Subcutaneous preadipocyte (primary cell): ENCODE results near the gene SPATA4. TPM values are rescaled to one million over a fixed set of nuclear protein-coding genes. Genes with fewer than 3 reads are reported as not detected.

Experiments used
- total RNA-seq: library from RNA; depleted of rRNA; stranded (reverse); fragments of >200 nt; gene quantifications from 2 replicates; pipeline ENCODE4 v1.2.3, GENCODE V29; 2012

The SPATA4 gene
- 0.20 TPM in 1 of 2 replicates, not detected in the other for total RNA-seq

GRCh38 chr4:176195184-176195978 is at the start of gene SPATA4:
TSS of gene SPATA4 (minus strand) at chr4:176195585. CDS start at chr4:176195562, 23 bp downstream.

Other genes starting within 250 kb of the SPATA4 start
- gene WDR17, start 129.7 kb downstream of the SPATA4 start, total RNA-seq, result 1.8 and 3.3 TPM in 2 replicates
- gene ASB5, start 73.6 kb upstream of the SPATA4 start, total RNA-seq, result under 0.01 TPM in 2 replicates
- 80.5 and 114 TPM in 2 replicates for gene SPCS3, start 124.4 kb upstream of the SPATA4 start, total RNA-seq